HG03060 (cell line): ENCODE measurements around the gene RCC2.
"Not testable (repeated sequence)": the region's sequence is repeated elsewhere in the genome, so short reads cannot be mapped to it uniquely, and the experiment has no call there.

ENCODE experiments used
- ATAC-seq: cut with Tn5 transposase; IDR thresholded peaks from one replicate; pipeline ENCODE4 v1.9.1; 2021; ENCODE audit warnings: low read depth, moderate number of reproducible peaks; ENCODE audit not compliant: unreplicated experiment

The RCC2 gene

DNA sequence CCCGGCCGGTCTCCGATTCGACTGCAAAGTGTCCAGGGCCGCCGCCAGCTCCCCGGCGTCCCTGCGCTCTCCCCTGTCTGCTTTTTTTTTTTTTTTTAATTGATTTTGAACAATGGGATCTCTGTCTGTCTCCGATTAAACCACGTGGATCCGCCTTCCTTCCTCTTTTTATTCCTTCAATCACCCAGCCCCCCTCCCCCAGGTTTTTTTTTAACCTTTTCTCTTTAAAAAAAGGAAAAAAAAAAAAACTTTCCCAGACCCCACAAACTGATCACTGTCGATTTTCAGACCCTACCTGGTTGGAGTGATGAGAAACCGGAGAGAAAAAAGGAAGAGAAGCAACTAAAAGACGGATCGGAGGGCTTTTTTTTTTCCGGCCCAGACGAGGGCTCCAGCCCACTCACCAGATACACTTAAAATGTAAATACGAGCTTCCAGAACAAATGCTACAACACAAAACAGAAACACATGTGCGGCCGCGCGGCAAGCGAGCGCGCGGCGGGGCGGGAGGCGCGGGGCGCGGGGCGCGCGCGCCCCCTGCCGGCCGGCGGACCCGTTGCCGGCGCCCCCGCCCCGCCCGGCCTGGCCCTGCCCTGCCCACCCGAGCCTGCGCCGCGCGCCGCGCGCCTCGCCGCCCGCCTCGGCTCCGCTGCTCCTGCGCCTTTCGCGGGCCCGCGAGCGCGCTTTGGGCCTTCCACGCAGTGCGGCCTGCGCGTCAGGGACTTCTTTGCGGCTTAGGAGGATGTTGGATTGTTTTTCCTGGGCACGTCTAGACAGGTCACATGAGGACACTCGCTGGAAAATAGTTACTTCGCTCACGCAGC is at the start of gene RCC2:
RCC2 (minus strand) TSS at position 428 of the 824 bp plus-strand sequence. CDS start 1,163 bp downstream, outside the sequence.
- no peak for ATAC-seq

DNA sequence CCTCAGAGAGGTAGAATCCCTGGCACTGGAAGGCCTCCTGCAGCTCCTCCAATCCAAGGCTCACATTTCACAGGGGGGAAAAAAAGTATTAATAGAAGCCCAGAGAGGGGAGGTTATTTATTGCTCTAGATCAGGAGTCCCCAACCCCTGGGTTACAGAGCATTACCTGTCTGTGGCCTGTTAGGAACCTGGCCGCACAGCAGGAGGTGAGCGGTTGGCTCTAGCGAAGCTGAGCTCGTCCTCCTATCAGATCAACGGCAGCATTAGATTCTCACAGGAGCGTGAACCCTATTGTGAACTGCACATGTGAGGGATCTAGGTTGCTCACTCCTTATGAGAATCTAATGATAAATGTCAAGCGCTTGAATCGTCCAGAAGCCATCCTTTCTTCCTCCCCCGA is 46.8 kb upstream of the RCC2 start:
- no peak for ATAC-seq

DNA sequence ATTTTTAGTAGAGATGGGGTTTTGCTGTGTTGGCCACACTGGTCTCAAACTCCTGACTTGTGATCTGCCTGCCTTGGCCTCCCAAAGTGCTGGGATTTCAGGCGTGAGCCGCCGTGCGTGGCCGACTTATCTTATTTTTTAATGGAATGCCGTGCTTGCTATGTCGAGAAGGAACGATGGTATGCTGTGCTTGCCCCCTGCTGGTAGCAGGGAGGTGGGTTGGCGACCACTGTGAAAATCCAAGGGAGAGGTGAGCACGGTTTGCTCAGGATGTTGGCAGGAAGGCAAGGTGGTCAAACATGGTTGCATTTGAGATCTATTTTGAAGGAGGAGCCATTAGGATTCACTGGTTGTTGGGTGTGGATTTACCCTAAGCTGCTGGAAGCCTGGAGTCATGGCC is 45.8 kb upstream of the RCC2 start:
- ATAC-seq = no peak

DNA sequence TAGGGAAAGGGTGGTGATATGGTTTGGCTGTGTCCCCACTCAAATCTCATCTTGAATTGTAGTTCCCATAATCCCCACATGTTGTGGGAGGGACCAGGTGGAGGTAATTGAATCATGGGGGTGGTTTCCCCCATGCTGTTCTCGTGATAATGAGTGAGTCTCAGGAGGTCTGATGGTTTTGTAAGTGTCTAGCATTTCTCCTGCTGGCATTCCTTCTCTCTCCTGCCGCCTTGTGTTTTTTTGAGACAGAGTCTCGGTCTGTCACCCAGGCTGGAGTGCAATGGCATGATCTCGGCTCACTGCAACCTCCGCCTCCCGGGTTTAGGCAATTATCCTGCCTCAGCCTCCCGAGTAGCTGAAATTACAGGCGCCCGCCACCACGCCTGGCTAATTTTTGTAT is 42.5 kb upstream of the RCC2 start:
- not testable (repeated sequence) for ATAC-seq

DNA sequence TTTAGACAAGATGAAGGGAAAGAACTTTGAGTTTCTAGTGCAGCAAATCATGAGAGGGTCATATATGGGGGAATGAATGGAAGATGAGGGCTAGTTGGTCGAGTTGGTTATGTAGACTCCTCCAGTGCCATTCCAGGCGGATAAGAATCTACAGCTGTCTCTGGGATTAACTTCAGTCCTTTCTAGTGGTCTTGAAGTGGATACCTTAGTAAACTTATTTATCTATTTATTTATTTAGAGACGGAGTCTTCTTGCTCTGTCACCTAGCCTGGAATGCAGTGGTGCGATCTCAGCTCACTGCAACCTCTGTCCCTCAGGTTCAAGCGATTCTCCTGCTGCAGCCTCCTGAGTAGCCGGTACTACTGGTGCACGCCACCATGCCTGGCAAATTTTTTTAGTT is 41.4 kb upstream of the RCC2 start:
- no peak for ATAC-seq

DNA sequence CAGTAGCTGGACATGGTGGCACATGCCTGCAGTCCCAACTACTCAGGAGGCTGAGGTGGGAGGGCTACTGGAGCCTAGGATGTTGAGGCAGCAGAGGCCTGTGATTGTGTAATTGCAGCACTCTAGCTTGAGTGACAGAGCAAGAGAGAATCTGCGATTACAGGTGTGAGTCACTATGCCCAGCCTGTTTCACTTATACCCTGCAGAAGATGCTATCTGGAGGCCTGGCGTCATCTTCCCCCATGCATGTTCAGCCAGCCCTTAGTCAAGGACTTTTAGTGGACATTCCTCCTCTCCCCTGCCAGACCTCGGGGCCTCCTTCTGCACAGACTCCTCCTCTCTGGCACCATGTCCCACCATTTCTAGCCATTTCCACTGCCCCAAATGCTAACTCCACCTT is 36.3 kb upstream of the RCC2 start:
- no peak for ATAC-seq

DNA sequence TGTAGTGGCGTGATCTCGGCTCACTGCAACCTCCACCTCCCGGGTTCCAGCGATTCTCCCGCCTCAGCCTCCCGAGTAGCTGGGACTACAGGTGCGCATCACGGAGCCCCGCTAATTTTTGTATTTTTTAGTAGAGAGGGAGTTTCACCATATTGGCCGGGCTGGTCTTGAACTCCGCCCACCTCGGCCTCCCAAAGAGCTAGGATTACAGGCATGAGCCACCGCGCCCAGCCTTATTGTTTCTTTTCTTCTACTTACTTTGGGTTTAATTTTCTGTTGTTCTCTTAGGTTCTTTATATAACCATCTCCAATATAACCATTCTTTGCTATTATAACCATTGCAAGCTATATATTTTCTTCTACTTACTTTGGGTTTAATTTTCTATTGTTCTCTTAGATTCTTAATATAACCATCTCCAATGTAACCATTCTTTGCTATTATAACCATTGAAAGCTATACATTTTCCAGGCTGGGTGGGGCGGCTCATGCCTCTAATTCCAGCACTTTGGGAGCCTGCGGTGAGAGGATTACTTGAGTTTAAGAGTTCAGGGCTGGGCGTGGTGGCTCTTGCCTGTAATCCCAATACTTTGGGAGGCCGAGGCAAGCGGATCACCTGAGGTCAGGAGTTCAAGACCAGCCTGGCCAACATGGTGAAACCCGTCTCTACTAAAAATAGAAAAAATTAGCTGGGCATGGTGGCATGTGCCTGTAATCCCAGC is 35.5 kb upstream of the RCC2 start:
- not testable (repeated sequence) for ATAC-seq

DNA sequence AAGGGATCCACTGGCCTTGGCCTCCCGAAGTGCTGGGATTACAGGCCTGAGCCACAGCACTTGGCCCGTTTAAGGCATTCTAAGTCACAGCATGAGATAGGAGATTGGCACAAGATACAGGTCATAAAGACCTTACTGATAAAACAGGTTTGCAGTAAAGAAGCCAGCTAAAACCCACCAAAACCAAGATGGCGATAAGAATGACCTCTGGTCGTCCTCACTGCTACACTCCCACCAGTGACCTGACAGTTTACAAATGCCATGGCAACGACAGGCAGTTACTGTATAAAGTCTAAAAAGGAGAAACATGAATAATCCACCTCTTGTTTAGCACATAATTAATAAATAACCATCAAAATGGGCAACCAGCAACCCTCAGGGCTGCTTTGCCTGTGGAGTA is 33.3 kb upstream of the RCC2 start:
- ATAC-seq = no peak

DNA sequence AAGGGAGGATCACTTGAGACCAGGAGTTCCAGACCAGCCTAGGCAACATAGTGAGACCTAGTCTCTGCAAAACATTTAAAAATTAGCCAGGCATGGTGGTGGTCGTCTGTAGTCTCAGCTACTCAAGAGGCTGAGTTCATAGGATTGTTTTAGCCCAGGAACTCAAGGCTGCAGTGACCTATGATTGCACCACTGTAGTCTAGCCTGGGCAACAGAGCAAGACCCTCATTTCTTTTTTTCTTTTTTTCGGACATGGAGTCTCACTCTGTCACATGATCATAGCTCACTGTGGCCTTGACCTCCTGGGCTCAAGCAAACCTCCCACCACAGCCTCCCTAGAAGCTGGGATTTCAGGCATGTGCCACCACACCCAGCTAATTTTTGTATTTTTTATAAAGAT is 31.9 kb upstream of the RCC2 start:
- no peak for ATAC-seq

DNA sequence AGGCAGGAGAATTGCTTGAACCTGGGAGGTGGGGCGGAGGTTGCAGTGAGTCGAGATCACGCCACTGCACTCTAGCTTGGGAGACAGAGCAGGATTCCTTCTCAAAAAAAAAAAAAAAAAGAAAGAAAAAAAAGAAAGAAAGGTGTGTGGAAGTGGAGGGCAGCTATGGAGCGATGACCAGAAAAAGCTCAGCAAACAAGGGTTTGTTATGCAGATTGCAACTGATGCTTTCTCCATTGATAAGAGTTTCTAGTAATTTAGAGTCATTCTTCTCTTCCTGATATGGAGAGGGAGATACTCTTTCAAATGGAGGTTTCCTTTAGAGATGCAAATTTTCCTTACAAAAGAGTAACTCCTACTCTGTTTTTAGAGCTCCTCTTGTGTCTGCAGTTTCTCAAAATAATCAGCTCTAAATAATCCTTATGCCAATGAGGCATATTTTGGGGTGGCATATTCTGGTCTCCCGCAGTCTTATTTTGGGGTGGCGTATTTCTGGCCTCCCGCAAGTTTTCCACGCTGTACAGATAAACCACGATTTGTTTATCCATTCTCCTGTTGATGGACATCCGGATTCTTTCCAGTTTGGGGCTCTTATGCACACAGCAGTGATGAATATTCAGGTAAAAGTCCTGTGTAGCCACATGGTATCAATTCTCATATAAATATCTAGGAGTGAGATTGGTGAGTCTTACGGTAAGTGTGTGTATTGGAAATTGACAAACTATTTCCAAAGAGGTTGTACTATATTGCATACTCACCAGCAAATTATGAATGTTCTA is 30.7 kb upstream of the RCC2 start:
- ATAC-seq = no peak

DNA sequence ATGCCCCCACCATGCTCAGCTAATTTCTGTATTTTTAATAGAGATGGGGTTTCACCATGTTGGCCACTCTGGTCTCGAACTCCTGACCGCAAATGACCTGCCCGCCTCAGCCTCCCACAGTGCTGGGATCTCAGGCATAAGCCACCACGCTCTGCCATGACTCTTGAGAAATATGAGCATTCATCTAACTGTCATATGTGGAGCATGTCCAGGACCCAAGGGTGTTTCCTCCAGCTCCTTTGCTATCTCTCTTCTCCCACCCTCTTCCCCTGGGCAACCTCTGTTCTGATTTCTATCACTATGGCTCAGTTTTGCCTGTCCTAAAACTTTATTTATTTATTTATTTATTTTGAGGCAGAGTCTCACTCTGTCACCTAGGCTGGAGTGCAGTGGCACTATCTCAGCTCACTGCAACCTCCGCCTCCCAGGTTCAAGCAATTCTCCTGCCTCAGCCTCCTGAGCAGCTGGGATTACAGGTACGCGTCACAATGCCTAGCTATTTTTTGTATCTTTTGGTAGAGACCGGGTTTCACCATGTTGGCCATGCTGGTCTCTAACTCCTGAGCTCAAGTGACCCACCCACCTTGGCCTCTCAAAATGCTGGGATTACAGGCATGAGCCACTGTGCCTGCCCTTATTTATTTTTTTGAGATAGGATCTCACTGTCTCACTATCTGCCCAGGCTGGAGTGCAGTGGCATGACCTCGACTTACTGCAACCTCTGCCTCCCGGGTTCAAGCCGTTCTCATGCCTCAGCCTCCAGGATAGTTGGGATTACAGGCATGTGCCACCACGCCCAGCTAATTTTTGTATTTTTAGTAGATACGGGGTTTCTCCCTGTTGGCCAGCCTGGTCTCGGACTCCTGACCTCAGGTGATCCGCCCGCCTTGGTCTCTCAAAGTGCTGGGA is 29.1 kb upstream of the RCC2 start:
- ATAC-seq = not testable (repeated sequence)

DNA sequence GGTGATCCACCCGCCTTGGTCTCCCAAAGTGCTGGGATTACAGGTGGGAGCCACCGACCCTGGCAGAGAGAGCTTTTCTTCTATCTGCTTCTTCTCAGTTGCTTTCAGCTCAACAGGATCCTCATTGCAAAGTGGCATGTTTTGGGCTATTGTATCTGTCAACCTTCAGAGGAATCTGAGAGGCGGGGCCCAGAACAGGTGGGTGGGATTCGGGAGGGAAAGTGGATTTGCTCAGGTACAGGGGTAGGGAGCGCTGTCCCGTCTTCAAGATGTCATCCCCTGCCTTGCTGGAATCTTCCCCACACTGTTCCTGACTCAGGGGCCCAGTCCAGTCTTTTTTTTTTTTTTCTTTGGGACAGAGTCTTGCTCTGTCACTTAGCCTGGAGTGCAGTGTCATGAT is 26.9 kb upstream of the RCC2 start:
- ATAC-seq = no peak

DNA sequence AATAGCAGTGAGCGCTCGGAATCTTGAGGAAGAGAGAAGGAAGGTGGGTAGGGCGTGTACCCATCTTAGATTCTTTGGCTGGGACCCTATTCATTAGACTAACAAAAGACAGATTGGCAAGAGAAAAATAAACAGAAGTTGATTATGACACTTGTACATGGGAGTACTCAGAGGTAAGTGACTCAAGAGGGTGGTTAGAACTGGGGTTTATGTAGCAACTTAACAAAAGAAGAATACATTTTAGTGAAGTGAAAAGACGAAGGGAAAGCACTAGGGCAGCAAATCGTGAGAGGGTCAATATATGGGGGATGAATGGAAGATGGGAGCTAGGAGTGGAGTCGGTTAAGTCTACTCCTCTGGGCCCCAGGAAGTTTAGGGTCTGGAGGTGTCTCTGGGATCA is 25.8 kb upstream of the RCC2 start:
- no peak for ATAC-seq

DNA sequence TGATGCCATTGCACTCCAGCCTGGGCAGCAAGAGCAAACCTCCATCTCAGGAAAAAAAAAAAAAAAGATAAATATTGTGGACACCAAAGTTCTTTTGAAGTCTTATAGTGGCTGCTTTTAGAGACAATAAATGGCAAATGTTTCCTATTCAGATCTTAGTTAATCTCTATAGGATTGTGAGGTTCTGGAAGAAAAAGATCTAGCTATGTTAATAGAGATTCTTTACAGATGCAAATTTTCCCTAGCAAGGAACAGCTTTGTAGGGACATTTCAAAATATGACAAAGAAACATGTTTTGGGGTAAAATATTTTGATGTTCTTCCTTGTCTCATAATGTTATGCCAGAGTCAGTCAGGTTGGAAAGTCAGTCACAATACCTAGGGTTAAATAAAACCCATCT is 24.5 kb upstream of the RCC2 start:
- no peak for ATAC-seq

DNA sequence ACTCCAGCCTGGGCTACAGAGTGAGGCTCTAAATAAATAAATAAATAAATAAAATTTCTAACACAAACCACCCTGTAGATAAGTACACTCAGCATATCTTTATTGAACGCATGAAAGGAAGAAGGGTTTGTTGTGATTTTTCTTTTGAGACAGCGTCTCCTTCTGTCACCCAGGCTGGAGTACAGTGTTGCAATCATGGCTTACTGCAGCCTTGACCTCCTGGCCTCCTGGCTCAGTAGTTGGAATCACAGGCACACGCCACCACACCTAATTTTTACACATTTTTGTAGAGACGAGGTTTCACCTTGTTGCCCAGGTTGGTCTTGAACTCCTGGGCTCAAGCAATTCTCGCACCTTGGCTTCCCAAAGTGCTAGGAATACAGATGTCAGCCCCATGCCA is 23.2 kb upstream of the RCC2 start:
- no peak for ATAC-seq

DNA sequence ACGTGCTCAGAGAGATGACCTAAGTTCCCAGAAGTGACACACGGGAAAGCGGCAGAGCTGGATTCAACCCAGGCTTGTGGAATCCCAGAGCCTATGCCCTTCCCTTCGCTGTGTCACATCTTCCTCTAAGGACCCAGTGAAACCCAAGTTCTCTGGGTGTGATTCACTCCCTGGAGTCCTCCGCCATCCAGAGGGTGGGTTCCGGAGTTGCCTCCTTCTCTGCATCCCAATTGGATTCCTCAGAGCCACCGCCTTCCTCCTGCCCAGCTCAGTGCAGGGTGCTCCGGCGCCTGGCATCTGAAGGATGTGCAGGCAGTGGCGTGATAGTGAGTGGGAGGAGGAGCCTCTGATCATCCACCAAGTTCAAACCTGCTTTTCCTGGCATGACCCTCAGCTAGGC is 20.7 kb upstream of the RCC2 start:
- no peak for ATAC-seq

DNA sequence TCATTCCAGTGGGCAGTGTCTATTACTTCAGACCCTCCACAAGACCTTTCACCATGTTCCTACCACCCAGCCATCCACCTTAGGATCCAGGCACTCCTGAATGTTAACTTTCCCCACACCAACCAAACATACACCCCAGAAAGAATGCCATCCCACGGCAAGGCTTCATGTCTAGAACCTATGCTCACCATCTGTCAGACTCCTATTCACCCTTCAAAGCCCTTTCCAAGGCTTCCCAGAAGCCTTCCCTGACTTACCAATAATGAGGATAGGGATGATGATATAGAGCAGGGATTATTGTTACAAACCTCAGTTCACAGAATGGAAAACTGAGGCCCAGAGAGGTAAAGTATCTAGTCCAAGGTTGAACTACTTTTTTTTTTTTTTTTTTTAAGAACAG is 19.3 kb upstream of the RCC2 start:
- no peak for ATAC-seq

DNA sequence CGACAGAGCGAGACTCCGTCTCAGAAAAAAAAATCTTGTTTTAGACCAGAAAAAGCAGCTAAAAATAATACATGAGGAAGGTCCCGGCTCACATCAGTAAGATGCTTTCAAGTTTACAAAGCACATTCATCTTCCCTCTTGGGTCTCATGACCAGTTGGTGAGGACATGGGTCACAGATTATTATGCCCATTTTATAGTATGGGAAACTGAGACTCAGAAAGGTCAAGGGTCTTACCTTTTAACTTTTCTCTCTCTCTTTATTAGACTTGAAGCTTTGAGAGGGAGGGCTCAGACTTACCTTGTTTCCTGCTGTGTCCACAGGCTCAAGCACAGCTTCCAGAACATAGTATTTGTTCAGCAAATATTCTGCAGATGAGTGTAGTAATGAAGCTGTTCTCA is 13.2 kb upstream of the RCC2 start:
- ATAC-seq = no peak

DNA sequence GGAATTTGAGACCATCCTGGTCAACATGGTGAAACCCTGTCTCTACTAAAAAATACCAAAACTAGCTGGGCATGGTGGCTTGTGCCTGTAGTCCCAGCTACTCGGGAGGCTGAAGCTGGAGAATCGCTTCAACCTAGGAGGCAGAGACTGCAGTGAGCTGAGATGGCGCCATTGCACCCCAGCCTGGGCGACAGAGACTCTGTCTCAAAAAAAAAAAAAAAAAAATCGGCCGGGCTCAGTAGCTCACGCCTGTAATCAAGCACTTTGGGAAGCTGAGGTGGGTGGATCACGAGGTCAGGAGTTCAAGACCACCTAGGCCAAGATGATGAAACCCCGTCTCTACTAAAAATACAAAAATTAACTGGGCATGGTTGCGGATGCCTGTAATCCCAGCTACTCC is 12.7 kb upstream of the RCC2 start:
- ATAC-seq = not testable (repeated sequence)

DNA sequence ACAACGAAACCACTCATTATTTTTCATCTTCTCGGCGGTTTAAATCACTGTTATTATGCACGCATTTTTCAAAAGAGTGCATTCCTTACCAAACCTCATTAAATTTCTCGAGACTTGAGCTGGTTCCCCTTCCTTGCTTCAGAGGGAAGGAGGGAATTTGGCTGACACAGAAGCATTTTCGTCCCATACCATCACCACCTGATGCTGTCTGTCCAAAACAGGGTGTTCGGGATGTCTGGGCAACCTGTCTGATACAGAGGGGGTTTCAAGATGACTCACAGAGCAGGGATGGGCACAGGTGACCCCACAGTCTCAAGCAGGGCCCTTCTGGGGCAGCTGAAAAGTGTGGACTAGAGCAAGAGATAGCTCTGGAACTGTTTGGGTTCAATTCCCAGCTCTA is 12.3 kb upstream of the RCC2 start:
- ATAC-seq = no peak
